GM23338 (cell line): ENCODE data around the gene PRKCH. TPM values are rescaled to one million over a fixed set of nuclear protein-coding genes. Genes with fewer than 3 reads are reported as not detected.

ENCODE experiments used
- ATAC-seq: fragments of 200-7000 bp; cut with Tn5 transposase; 3 replicates; pipeline ENCODE4 v1.9.1; 2020
- DNase-seq: peaks from one replicate; pipeline ENCODE4 v3.0.0-alpha.2; 2015; ENCODE audit warnings: low spot score
- H2AFZ ChIP-seq: fragments of 200-600 bp; sonication (generic); 2 replicates; pipeline ENCODE4 v1.8.0; 2016; ENCODE audit warnings: antibody characterized with exemption, mild to moderate bottlenecking, moderate library complexity
- H3F3A ChIP-seq: fragments of 200-600 bp; sonication (generic); replicated peaks from 2 replicates; pipeline ENCODE4 v1.8.0; 2017; ENCODE audit warnings: antibody characterized with exemption, mixed run types, low read depth
- H3K27ac ChIP-seq: fragments of 200-600 bp; sonication (generic); 2 replicates; pipeline ENCODE4 v1.6.1; 2016; ENCODE audit warnings: low read depth
- H3K27me3 ChIP-seq: fragments of 200-600 bp; sonication (generic); 2 replicates; pipeline ENCODE4 v1.8.0; 2016; ENCODE audit warnings: mild to moderate bottlenecking, mixed run types, moderate library complexity; ENCODE audit not compliant: insufficient read depth
- H3K36me3 ChIP-seq: fragments of 200-600 bp; sonication (generic); 2 replicates; pipeline ENCODE4 v1.8.0; 2016; ENCODE audit warnings: mild to moderate bottlenecking; ENCODE audit not compliant: insufficient read depth
- H3K4me1 ChIP-seq: fragments of 200-600 bp; sonication (generic); 2 replicates; pipeline ENCODE4 v1.8.0; 2016; ENCODE audit warnings: mild to moderate bottlenecking, moderate library complexity; ENCODE audit not compliant: insufficient read depth
- H3K4me2 ChIP-seq: fragments of 200-600 bp; sonication (generic); 2 replicates; pipeline ENCODE4 v1.7.1; 2017; ENCODE audit warnings: mixed run types
- H3K4me3 ChIP-seq: fragments of 200-600 bp; sonication (generic); 2 replicates; pipeline ENCODE4 v1.6.1; 2016; ENCODE audit warnings: mixed run types
- H3K79me2 ChIP-seq: fragments of 200-600 bp; sonication (generic); replicated peaks from 2 replicates; pipeline ENCODE4 v1.8.0; 2017; ENCODE audit warnings: mild to moderate bottlenecking; ENCODE audit not compliant: insufficient read depth
- H3K9me2 ChIP-seq: fragments of 200-600 bp; sonication (generic); 2 replicates; pipeline ENCODE4 v1.8.0; 2017; ENCODE audit not compliant: insufficient read depth
- H4K20me1 ChIP-seq: fragments of 200-600 bp; sonication (generic); replicated peaks from 2 replicates; pipeline ENCODE4 v1.8.0; 2017; ENCODE audit warnings: mild to moderate bottlenecking; ENCODE audit not compliant: insufficient read depth
- H3K27ac Mint-ChIP-seq: 2 replicates; pipeline ENCODE4 v1.8.0; 2020; ENCODE audit warnings: inconsistent platforms, mild to moderate bottlenecking, moderate library complexity, mixed read lengths
- H3K27me3 Mint-ChIP-seq: 3 replicates; pipeline ENCODE4 v1.8.0; 2022; ENCODE audit warnings: low read depth, mild to moderate bottlenecking, moderate library complexity, mixed read lengths, inconsistent platforms; ENCODE audit not compliant: insufficient read depth, poor library complexity
- H3K36me3 Mint-ChIP-seq: 3 replicates; pipeline ENCODE4 v1.8.0; 2021; ENCODE audit warnings: low read depth, mild to moderate bottlenecking, inconsistent platforms, moderate library complexity, mixed read lengths
- H3K4me1 Mint-ChIP-seq: 3 replicates; pipeline ENCODE4 v1.8.0; 2020; ENCODE audit warnings: mild to moderate bottlenecking, inconsistent platforms, mixed read lengths
- H3K4me3 Mint-ChIP-seq: 3 replicates; pipeline ENCODE4 v1.8.0; 2021; ENCODE audit warnings: moderate library complexity, mild to moderate bottlenecking, inconsistent platforms, mixed read lengths
- H3K9me3 Mint-ChIP-seq: 3 replicates; pipeline ENCODE4 v1.8.0; 2020; ENCODE audit warnings: moderate library complexity, mild to moderate bottlenecking, inconsistent platforms, mixed read lengths
- CREB1 ChIP-seq: fragments of 250-450 bp; sonication (Bioruptor Pico); IDR thresholded peaks from 2 replicates; pipeline ENCODE4 v1.5.0; 2020; ENCODE audit warnings: low read depth, mild to moderate bottlenecking, moderate library complexity
- CTCF ChIP-seq, 2 experiments: fragments of 200-600 bp in 1 of 2; sonication (generic) in 1 of 2; conservative IDR thresholded peaks; 2 replicates each; pipeline versions ENCODE4 v1.5.1 to v1.6.1; 2016 to 2017; ENCODE audit warnings: antibody characterized with exemption in 2 of 2, low read depth in 2 of 2, mild to moderate bottlenecking in 2 of 2, moderate library complexity in 1 of 2
- ETS1 ChIP-seq: IDR thresholded peaks from 2 replicates; pipeline ENCODE4 v1.6.1; 2016; ENCODE audit warnings: antibody characterized with exemption
- EZH2 ChIP-seq: fragments of 200-600 bp; sonication (generic); IDR thresholded peaks from one replicate; pipeline ENCODE4 v1.8.0; 2017; ENCODE audit warnings: antibody characterized with exemption, mild to moderate bottlenecking, low read depth; ENCODE audit not compliant: unreplicated experiment
- EZH2phosphoT487 ChIP-seq: fragments of 200-600 bp; sonication (generic); IDR thresholded peaks from one replicate; pipeline ENCODE4 v1.8.1; 2018; ENCODE audit warnings: antibody characterized with exemption; ENCODE audit not compliant: unreplicated experiment
- JUNB ChIP-seq: IDR thresholded peaks from one replicate; pipeline ENCODE4 v1.6.1; 2016; ENCODE audit warnings: antibody characterized with exemption; ENCODE audit not compliant: unreplicated experiment
- NANOG ChIP-seq: IDR thresholded peaks from 2 replicates; pipeline ENCODE4 v1.6.1; 2016; ENCODE audit warnings: antibody characterized with exemption, borderline replicate concordance
- POLR2AphosphoS5 ChIP-seq: IDR thresholded peaks from 2 replicates; pipeline ENCODE4 v1.6.1; 2016; ENCODE audit warnings: antibody characterized with exemption, low read depth
- STAT1 ChIP-seq: IDR thresholded peaks from one replicate; pipeline ENCODE4 v1.6.1; 2016; ENCODE audit warnings: antibody characterized with exemption; ENCODE audit not compliant: unreplicated experiment
- ZNF114 ChIP-seq: fragments of 250-450 bp; sonication (Bioruptor Pico); IDR thresholded peaks from 2 replicates; pipeline ENCODE4 v1.5.0; 2020; ENCODE audit warnings: mild to moderate bottlenecking, moderate library complexity
- ZNF331 ChIP-seq: fragments of 250-450 bp; sonication (Bioruptor Pico); IDR thresholded peaks from 2 replicates; pipeline ENCODE4 v1.5.0; 2020; ENCODE audit warnings: low read depth, mild to moderate bottlenecking, moderate library complexity
- ZNF462 ChIP-seq: fragments of 250-450 bp; sonication (Bioruptor Pico); IDR thresholded peaks from 2 replicates; pipeline ENCODE4 v1.5.0; 2020; ENCODE audit warnings: mild to moderate bottlenecking, moderate library complexity
- polyA plus RNA-seq: library from polyadenylated mRNA; unstranded; fragments of >200 nt; fragmentation: Nextera tagmentation; extraction: Ambion mirVana; gene quantifications from 2 replicates; pipeline ENCODE4 v1.2.1, GENCODE V29; 2016
- total RNA-seq: library from RNA; depleted of rRNA; stranded (reverse); fragments of >200 nt; shearing (Covaris generic); gene quantifications from 2 replicates; pipeline ENCODE4 v1.2.3, GENCODE V29; 2014
- TF ChIP-seq, protein P1 (sequence below): IDR thresholded peaks from one replicate; pipeline ENCODE4 v1.6.1; 2018; ENCODE audit warnings: antibody characterized with exemption; ENCODE audit not compliant: unreplicated experiment

The PRKCH gene
- total and polyA plus RNA-seq, 2 experiments from 2014 or later = 5.4 to 10.1 TPM

DNA sequence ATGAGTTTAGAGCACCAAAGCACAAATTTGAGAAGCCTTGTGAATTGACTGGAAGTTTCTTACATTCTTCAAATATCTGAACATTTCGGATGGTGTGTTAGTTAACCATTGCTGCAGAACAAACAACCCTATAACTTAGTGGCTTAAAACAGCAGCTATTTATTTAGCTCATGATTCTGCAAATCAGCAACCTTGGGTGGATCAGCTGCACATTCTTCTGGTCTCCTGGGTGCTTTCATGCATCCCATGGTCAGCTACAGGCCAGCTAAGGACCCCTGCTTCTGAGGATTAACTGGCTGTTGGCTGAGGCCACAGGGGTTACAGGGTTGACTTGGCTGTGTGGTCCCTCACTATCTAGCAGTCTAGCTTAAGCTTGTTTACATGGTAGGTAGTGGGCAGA is 260.0 kb downstream of the PRKCH start:
- H3K4me1 Mint-ChIP-seq = peaks cover 9% of the 10 kb centered on the region
- Histone ChIP-seq H3K27me3 (no peaks in the 10 kb centered on the region), H3K36me3 (no peaks in the 10 kb centered on the region), H3K4me3 (no peak overlapping the region), H3K27ac (no peak overlapping the region), H3K79me2 (no peaks in the 10 kb centered on the region), H3F3A (no peaks in the 10 kb centered on the region), H3K9me2 (no peaks in the 10 kb centered on the region), H4K20me1 (no peaks in the 10 kb centered on the region), H3K4me2 (no peak overlapping the region), H3K4me1 (no peaks in the 10 kb centered on the region), H2AFZ (0 out of 2 replicates have a peak overlapping the region, but pooled peaks have one; percentile 66)
- no peaks in the 10 kb centered on the region for H3K9me3 Mint-ChIP-seq
- no peak overlapping the region for H3K27ac Mint-ChIP-seq
- no peak overlapping the region for H3K4me3 Mint-ChIP-seq
- no peak for TF ChIP-seq ZNF331 (CRISPR knock-in tag)
- no peak for TF ChIP-seq ETS1
- no peak for TF ChIP-seq CREB1 (CRISPR knock-in tag)
- TF ChIP-seq NANOG = no peak
- no peak for TF ChIP-seq STAT1
- no peak for TF ChIP-seq ZNF462
- TF ChIP-seq CTCF (conservative IDR thresholded peaks at IDR 0.05; ENCODE audit: low read depth in 2 of 2) = no peak
- no peak for TF ChIP-seq EZH2
- TF ChIP-seq ZNF114 (CRISPR knock-in tag) = no peak
- no peak for TF ChIP-seq POLR2AphosphoS5
- no peak for TF ChIP-seq EZH2phosphoT487
- TF ChIP-seq, protein P1, sequence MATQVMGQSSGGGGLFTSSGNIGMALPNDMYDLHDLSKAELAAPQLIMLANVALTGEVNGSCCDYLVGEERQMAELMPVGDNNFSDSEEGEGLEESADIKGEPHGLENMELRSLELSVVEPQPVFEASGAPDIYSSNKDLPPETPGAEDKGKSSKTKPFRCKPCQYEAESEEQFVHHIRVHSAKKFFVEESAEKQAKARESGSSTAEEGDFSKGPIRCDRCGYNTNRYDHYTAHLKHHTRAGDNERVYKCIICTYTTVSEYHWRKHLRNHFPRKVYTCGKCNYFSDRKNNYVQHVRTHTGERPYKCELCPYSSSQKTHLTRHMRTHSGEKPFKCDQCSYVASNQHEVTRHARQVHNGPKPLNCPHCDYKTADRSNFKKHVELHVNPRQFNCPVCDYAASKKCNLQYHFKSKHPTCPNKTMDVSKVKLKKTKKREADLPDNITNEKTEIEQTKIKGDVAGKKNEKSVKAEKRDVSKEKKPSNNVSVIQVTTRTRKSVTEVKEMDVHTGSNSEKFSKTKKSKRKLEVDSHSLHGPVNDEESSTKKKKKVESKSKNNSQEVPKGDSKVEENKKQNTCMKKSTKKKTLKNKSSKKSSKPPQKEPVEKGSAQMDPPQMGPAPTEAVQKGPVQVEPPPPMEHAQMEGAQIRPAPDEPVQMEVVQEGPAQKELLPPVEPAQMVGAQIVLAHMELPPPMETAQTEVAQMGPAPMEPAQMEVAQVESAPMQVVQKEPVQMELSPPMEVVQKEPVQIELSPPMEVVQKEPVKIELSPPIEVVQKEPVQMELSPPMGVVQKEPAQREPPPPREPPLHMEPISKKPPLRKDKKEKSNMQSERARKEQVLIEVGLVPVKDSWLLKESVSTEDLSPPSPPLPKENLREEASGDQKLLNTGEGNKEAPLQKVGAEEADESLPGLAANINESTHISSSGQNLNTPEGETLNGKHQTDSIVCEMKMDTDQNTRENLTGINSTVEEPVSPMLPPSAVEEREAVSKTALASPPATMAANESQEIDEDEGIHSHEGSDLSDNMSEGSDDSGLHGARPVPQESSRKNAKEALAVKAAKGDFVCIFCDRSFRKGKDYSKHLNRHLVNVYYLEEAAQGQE = no peak
- TF ChIP-seq JUNB = no peak
- H3K27me3 Mint-ChIP-seq = no peaks in the 10 kb centered on the region
- DNase-seq (no peak), ATAC-seq (no peak)
- no peaks in the 10 kb centered on the region for H3K36me3 Mint-ChIP-seq
